ENCODE results near the gene NFATC2IP. TPM values are rescaled to one million over a fixed set of nuclear protein-coding genes. Genes with fewer than 3 reads are reported as not detected.

NFATC2IP gene
- total and polyA plus RNA-seq, 2 of the 13 experiments (the other 11 are each of a cell fraction or from before 2014, with no cell fraction given), result 32.1 to 48.5 TPM

- TF ChIP-seq NFAT5 (CRISPR knock-in tag; IDR thresholded peaks at IDR 0.05), result no peak
- TF ChIP-seq JARID2 (CRISPR knock-in tag; IDR thresholded peaks at IDR 0.05; ENCODE audit: insufficient replicate concordance), result no peak
- no peak for TF ChIP-seq DPF2 (CRISPR knock-in tag; IDR thresholded peaks at IDR 0.05; ENCODE audit: borderline replicate concordance, low read depth)
- no peak for TF ChIP-seq ZNF18 (CRISPR knock-in tag; IDR thresholded peaks at IDR 0.05; ENCODE audit: insufficient replicate concordance)
- no peak for TF ChIP-seq MBD4 (IDR thresholded peaks at IDR 0.05; ENCODE audit: borderline replicate concordance, low read length)
- no peak for TF ChIP-seq ZFP36L1 (CRISPR knock-in tag; IDR thresholded peaks at IDR 0.05)
- no peak for TF ChIP-seq ZNF431 (CRISPR knock-in tag; IDR thresholded peaks at IDR 0.05; ENCODE audit: borderline replicate concordance, low read depth)
- no peak for TF ChIP-seq DDIT3 (CRISPR knock-in tag; IDR thresholded peaks at IDR 0.05)
- peak; percentile 29; the same call in 1 of the 2 replicates for TF ChIP-seq HBP1 (CRISPR knock-in tag; IDR thresholded peaks at IDR 0.05; ENCODE audit: low read depth)
- TF ChIP-seq ZNF546 (CRISPR knock-in tag; conservative IDR thresholded peaks at IDR 0.05), result no peak
- no peak for TF ChIP-seq THRA (CRISPR knock-in tag; IDR thresholded peaks at IDR 0.05; ENCODE audit: borderline replicate concordance)
- TF ChIP-seq PLSCR1 (CRISPR knock-in tag; IDR thresholded peaks at IDR 0.05; ENCODE audit: borderline replicate concordance), result no peak
- TF ChIP-seq ZNF766 (CRISPR knock-in tag; IDR thresholded peaks at IDR 0.05; ENCODE audit: borderline replicate concordance), result no peak
These were observed 26.9 kb upstream of the NFATC2IP start (continued) for GRCh38 chr16:28923652-28924398.

Measured in HepG2 (cell line).